Gastrocnemius medialis (tissue), 4 donors: ENCODE measurements around the gene MAST4. TPM values are rescaled to one million over a fixed set of nuclear protein-coding genes. Genes with fewer than 3 reads are reported as not detected.

Experiments used
- ATAC-seq, 2 donors: fragments of 150-250 bp; one replicate each; pipeline ENCODE4 v1.9.1; 2016
- DNase-seq, 2 donors: peaks; one replicate each; pipeline ENCODE4 v3.0.0-alpha.2; 2019
- H3K27ac ChIP-seq, 4 donors: fragments of 200-600 bp; sonication (generic); 1 replicate in 1 of 4; 2 replicates in 3 of 4; pipeline ENCODE4 v1.5.1; 2016 to 2018; ENCODE audit warnings: mild to moderate bottlenecking in 2 of 4, moderate library complexity in 1 of 4
- H3K27me3 ChIP-seq, 3 donors: fragments of 200-600 bp; sonication (generic) in 2 of 3; 1 replicate in 1 of 3; 2 replicates in 2 of 3; pipeline versions ENCODE4 v1.5.1 to v1.6.0; 2016 to 2019; ENCODE audit warnings: mild to moderate bottlenecking in 1 of 3, moderate library complexity in 1 of 3
- H3K36me3 ChIP-seq, 2 donors: fragments of 200-600 bp; sonication (generic) in 1 of 2; one replicate each; pipeline ENCODE4 v1.5.1; 2017 to 2018
- H3K4me1 ChIP-seq, 2 donors: fragments of 200-600 bp; sonication (generic) in 1 of 2; one replicate each; pipeline ENCODE4 v1.5.1; 2016 to 2017; ENCODE audit warnings: mild to moderate bottlenecking in 2 of 2
- H3K4me3 ChIP-seq, 4 donors: fragments of 200-600 bp; sonication (generic) in 3 of 4; 1 replicate in 1 of 4; 2 replicates in 3 of 4; pipeline ENCODE4 v1.5.1; 2016 to 2019; ENCODE audit warnings: mild to moderate bottlenecking in 2 of 4
- H3K9me3 ChIP-seq, 3 donors: fragments of 200-600 bp; sonication (generic) in 2 of 3; 1 replicate in 1 of 3; 2 replicates in 2 of 3; pipeline ENCODE4 v1.5.1; 2016 to 2019
- CTCF ChIP-seq, 5 experiments: fragments of 450-650 bp in 3 of 5; fragments of 200-600 bp in 2 of 5; sonication (generic) in 2 of 5; IDR thresholded peaks in 4 of 5; conservative IDR thresholded peaks in 1 of 5; 1 replicate in 4 of 5; 2 replicates in 1 of 5; pipeline ENCODE4 v1.5.1; 2016 to 2019; ENCODE audit warnings: antibody characterized with exemption in 5 of 5, mild to moderate bottlenecking in 3 of 5, moderate library complexity in 3 of 5
- POLR2A ChIP-seq, 2 donors: fragments of 450-650 bp; IDR thresholded peaks; one replicate each; pipeline ENCODE4 v1.6.1; 2017; ENCODE audit warnings: antibody characterized with exemption in 2 of 2, mild to moderate bottlenecking in 2 of 2, moderate library complexity in 2 of 2
- in situ Hi-C, 4 donors: fragments of 200-750 bp; cut with MboI; loops; one replicate each; pipeline versions ENCODE4 v1.15.0 to v1.8.0; 2017; ENCODE audit warnings: low sequenced_read_pairs in 4 of 4
- intact Hi-C: fragments of 100-400 bp; cut with DNase I; formaldehyde crosslinking; loops from one replicate; pipeline ENCODE4 v1.15.1; 2023; ENCODE audit warnings: low total_unique reads
- total RNA-seq, 4 donors: library from RNA; depleted of rRNA; stranded (reverse); fragments of >200 nt; gene quantifications; one replicate each; pipeline versions ENCODE4 v1.1.0 to v1.2.3, GENCODE V29; 2016

MAST4 gene
- total RNA-seq, 4 donors from 2014 or later: 24.1 to 42.0 (median 38.5) TPM

GRCh38 chr5:67030289-67031056 is 434.3 kb downstream of the MAST4 start:
- intact Hi-C loops (loop anchor here (1.0 kb wide), 1 partner anchor 18 kb away; no protein-coding TSS in a partner anchor), in situ Hi-C loops (no loop called here)
- no peak for DNase-seq
- Histone ChIP-seq H3K27me3 (no peaks in the 10 kb centered on the region), H3K4me1 (peaks cover 61% of the 10 kb centered on the region in 2 donors), H3K27ac (peak overlapping the region; percentile 69 to 75 (median 74)), H3K9me3 (no peaks in the 10 kb centered on the region), H3K36me3 (no peaks in the 10 kb centered on the region), H3K4me3 (no peak overlapping the region)
- TF ChIP-seq POLR2A (IDR thresholded peaks at IDR 0.05) (no peak), CTCF (IDR thresholded peaks at IDR 0.05 in 4 of 5, conservative IDR thresholded peaks at IDR 0.05 in 1 of 5) (no peak)
- no peak for ATAC-seq

DNA sequence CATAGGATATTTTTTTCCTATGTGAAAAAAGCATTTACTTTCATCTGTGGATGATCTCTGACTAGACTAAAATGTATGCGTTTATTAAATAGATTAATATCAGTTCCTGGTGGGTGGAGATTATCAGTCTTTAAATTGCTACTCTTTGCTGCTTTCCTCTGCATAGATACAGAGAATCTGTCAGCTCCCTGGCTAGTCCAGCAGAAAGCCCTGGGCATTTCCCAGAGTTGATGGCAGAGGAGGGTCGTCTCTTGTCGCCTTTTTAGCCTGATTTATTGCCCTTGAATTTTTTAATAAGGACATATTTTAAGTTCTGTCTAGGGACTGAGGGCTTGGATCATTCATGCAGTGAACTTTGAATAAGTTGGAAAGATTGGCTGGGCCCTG is 434.9 kb downstream of the MAST4 start:
- in situ Hi-C loops: no loop called here
- Histone ChIP-seq H3K36me3 (no peaks in the 10 kb centered on the region), H3K27me3 (no peaks in the 10 kb centered on the region), H3K9me3 (no peaks in the 10 kb centered on the region), H3K27ac (peak overlapping the region; percentile 69 to 75 (median 74)), H3K4me1 (peaks cover 63 to 65% of the 10 kb centered on the region in 2 donors), H3K4me3 (no peak overlapping the region)
- intact Hi-C loops: loop anchor here (1.0 kb wide), 1 partner anchor 19 kb away; no protein-coding TSS in a partner anchor
- TF ChIP-seq CTCF (IDR thresholded peaks at IDR 0.05 in 4 of 5, conservative IDR thresholded peaks at IDR 0.05 in 1 of 5) (no peak), POLR2A (IDR thresholded peaks at IDR 0.05) (no peak)
- ATAC-seq (no peak), DNase-seq (no peak)

GRCh38 chr5:67031692-67032091 is 435.5 kb downstream of the MAST4 start:
- Histone ChIP-seq H3K36me3 (no peaks in the 10 kb centered on the region), H3K27ac (peak overlapping the region; percentile 69 to 75 (median 74)), H3K4me3 (no peak overlapping the region), H3K4me1 (peaks cover 64 to 70% of the 10 kb centered on the region in 2 donors), H3K9me3 (no peaks in the 10 kb centered on the region), H3K27me3 (no peaks in the 10 kb centered on the region)
- ATAC-seq: peak; percentile 67 to 73
- intact Hi-C loops: loop anchor here (1.0 kb wide), 1 partner anchor 19 kb away; no protein-coding TSS in a partner anchor
- no peak for DNase-seq
- in situ Hi-C loops: no loop called here
- TF ChIP-seq POLR2A (IDR thresholded peaks at IDR 0.05) (no peak), CTCF (IDR thresholded peaks at IDR 0.05 in 4 of 5, conservative IDR thresholded peaks at IDR 0.05 in 1 of 5) (no peak)

DNA sequence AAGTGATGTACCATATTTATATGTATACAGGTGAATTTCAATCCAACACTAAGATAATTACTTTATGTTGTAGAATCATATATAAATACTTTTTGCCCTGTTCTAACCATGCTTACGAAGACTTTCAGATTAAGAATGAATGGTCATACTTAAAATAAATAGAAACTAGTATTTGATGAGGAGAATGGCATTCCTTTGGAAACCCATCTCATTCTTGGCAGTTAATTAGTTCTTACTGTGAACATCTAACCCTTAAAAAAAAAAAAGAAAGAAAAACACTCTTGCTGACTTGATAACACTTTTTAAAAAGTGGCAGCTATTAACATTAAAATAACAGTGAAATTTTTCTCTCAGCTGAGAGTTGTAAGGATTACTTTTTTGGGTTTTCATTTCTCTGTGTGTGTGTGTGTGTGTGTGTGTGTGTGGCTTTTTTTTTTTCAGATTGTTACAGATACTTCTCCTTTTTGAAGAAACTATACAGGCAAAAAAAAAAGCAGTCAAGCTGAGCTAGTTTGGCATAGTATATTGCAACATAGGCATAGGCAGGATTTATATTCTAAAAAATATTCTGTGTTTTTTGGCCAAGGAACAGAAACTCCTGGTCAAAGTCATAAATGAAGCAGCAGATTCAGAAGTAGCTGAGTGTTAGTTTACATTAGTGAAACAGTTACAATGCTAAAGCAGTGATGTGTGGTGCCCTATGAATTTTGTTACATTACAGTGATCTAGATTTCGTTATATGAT is 436.9 kb downstream of the MAST4 start:
- Histone ChIP-seq H3K27ac (peak overlapping the region; percentile 69 to 75 (median 74)), H3K9me3 (no peaks in the 10 kb centered on the region), H3K4me3 (no peak overlapping the region), H3K36me3 (no peaks in the 10 kb centered on the region), H3K27me3 (no peaks in the 10 kb centered on the region), H3K4me1 (peaks cover 72 to 84% of the 10 kb centered on the region in 2 donors)
- ATAC-seq (no peak), DNase-seq (no peak)
- intact Hi-C loops (no loop called here), in situ Hi-C loops (no loop called here)
- TF ChIP-seq CTCF (IDR thresholded peaks at IDR 0.05 in 4 of 5, conservative IDR thresholded peaks at IDR 0.05 in 1 of 5): no peak
- no peak for TF ChIP-seq POLR2A (IDR thresholded peaks at IDR 0.05)
